ENCODE measurements around the gene RIC8A.

- TF ChIP-seq ELF1 (IDR thresholded peaks at IDR 0.05) (no peak), EZH2phosphoT487 (IDR thresholded peaks at IDR 0.05; ENCODE audit: borderline replicate concordance, low read depth) (no peak), RFX5 (IDR thresholded peaks at IDR 0.05; ENCODE audit: low read length) (no peak), FOXM1 (IDR thresholded peaks at IDR 0.05; ENCODE audit: low read depth) (no peak)
- TF ChIP-seq, protein P1, sequence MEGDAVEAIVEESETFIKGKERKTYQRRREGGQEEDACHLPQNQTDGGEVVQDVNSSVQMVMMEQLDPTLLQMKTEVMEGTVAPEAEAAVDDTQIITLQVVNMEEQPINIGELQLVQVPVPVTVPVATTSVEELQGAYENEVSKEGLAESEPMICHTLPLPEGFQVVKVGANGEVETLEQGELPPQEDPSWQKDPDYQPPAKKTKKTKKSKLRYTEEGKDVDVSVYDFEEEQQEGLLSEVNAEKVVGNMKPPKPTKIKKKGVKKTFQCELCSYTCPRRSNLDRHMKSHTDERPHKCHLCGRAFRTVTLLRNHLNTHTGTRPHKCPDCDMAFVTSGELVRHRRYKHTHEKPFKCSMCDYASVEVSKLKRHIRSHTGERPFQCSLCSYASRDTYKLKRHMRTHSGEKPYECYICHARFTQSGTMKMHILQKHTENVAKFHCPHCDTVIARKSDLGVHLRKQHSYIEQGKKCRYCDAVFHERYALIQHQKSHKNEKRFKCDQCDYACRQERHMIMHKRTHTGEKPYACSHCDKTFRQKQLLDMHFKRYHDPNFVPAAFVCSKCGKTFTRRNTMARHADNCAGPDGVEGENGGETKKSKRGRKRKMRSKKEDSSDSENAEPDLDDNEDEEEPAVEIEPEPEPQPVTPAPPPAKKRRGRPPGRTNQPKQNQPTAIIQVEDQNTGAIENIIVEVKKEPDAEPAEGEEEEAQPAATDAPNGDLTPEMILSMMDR (IDR thresholded peaks at IDR 0.05) = no peak
Measured at GRCh38 chr11:223026-223789, 15.7 kb downstream of the RIC8A start.
